HG02970 (cell line): ENCODE measurements around the gene SCGB1D4.
A peak's percentile ranks its signal among the peaks of the same experiment; 100 is the strongest.
"Not testable (repeated sequence)": the region's sequence is repeated elsewhere in the genome, so short reads cannot be mapped to it uniquely, and the experiment has no call there.

Source experiments
- ATAC-seq: cut with Tn5 transposase; IDR thresholded peaks from one replicate; pipeline ENCODE4 v1.9.1; 2021; ENCODE audit warnings: mild to moderate bottlenecking, moderate library complexity, moderate number of reproducible peaks; ENCODE audit not compliant: unreplicated experiment, low FRiP score

Gene SCGB1D4, protein sequence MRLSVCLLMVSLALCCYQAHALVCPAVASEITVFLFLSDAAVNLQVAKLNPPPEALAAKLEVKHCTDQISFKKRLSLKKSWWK

DNA sequence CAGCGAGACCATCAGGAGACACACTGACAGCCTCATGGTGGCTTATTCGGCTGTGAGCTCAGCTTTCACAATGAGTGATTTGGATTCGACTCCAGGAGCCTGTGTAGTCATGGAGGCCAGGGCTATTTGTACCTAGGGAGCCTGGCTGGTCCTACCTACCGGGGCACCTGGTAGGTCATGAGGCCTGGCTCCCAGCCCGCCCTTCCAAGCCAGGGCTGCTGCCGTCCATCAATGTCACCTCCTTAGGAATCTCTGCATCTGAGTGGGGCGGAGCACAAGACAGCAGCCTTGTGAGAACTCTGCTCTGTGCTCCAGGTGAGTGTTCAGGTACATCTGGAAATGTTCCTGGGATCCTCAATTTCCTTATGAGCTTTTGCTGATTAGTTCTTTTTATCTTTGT lies at the start of gene SCGB1D4:
Gene SCGB1D4, minus strand, starts transcription at position 101 of the 400 bp plus-strand sequence. Its CDS starts 65 bp downstream, at position 36.
- ATAC-seq, result no peak

DNA sequence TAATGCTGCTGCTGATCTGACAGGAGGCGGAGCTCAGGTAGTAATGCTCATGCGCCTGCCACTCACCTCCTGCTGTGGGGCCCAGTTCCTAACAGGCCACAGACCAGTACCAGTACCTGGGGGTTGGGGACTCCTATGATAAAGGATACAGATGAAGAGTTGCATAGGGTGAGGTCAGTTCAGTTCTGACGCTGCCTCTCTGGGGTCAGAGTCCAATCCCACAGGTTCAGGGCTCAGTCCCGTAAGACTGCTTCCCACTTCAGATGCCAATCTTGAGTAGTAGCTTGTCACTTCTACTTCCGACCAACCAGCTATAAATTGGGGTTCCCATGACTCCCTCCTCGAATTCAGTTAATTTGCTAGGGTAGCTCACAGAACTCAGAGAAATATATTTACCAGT lies 47.0 kb upstream of the SCGB1D4 start:
- no peak for ATAC-seq

DNA sequence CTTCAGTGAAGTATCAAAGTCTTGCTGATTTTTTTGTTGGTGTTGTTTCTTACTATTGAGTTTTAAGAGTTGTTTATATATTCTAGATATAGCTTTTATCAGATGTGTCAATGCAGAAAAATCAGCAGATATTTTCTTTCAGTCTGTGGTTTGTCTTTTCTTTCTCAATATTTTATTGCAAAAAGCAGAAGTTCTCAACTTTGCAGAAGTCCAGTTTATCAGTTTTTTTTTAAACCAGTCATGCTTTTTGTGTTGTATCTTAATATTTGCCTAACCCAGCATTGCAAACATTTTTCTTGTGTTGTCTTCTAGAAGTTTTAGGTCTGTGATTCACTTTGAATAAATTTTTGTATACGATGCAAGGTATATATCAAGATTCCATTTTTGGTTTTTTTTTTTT lies 45.3 kb upstream of the SCGB1D4 start:
- ATAC-seq, result no peak

- ATAC-seq, result not testable (repeated sequence)
These were observed 44.8 kb upstream of the SCGB1D4 start for GRCh38 chr11:62343646-62344190.

DNA sequence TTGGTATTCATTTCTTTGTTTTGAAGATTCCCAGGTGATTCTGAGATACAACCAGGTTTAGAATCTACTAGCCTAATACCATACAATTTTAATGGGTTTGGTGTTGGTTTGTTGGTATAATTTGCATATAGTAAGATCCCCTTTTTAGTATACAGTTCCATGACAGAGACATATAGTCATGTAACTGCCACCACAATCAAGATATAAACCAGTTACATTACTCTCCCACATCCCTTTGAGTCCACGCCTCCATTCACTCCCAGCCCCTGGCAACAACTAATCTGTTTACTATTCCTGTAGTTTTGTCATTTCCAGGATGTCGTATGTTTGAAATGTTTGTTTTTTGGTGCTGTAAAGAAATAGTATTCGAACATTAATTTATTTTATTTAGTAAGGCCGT lies 42.7 kb upstream of the SCGB1D4 start:
- ATAC-seq, result no peak

DNA sequence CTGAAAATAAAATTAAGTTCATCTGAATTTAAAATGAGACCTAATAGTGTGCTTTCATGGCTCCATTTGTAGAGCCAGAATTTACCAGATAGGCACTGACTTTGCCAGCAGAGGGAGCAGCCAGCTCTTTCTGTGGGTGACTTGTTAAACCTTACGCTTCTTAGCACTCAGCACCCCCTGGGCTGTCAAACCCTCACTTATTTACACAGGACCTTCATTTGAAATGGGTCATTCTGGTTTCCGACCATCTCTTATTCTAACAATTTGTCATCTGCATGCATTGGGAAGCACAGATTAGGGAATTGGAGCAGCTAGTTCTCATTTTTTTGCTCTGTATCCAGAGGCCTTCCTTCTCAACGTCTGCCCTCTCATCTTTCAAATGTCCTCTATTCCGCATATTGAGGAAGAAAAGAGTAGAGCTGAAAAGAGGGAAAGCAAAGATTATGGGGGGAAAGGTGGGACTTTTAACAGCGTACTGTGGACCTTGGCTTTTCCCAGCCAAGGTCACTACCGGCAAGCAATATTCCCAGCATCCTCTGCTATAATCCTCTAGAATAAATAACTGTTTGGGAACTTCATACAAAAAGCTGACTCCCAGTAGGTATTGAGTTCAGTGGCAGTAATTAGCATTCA lies 41.5 kb upstream of the SCGB1D4 start:
- ATAC-seq, result no peak

DNA sequence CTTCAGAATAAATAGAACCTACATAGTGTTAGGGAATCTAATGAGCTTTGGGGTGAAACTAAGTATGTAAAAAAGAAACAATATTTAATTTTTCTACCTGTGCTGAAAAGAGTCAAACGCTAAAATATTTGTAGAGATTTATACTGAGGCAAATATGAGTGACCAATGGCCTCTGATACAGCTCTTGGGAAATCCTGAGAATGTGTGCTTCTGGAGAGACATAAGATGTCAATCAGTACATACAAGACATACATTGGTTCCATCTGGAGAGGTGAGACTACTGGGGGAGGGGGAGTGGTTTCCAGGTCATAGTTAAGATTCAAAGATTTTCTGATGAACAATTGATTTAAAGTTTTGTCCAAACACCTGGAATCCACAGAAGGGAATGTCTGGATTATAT lies 39.3 kb upstream of the SCGB1D4 start:
- ATAC-seq, result no peak

DNA sequence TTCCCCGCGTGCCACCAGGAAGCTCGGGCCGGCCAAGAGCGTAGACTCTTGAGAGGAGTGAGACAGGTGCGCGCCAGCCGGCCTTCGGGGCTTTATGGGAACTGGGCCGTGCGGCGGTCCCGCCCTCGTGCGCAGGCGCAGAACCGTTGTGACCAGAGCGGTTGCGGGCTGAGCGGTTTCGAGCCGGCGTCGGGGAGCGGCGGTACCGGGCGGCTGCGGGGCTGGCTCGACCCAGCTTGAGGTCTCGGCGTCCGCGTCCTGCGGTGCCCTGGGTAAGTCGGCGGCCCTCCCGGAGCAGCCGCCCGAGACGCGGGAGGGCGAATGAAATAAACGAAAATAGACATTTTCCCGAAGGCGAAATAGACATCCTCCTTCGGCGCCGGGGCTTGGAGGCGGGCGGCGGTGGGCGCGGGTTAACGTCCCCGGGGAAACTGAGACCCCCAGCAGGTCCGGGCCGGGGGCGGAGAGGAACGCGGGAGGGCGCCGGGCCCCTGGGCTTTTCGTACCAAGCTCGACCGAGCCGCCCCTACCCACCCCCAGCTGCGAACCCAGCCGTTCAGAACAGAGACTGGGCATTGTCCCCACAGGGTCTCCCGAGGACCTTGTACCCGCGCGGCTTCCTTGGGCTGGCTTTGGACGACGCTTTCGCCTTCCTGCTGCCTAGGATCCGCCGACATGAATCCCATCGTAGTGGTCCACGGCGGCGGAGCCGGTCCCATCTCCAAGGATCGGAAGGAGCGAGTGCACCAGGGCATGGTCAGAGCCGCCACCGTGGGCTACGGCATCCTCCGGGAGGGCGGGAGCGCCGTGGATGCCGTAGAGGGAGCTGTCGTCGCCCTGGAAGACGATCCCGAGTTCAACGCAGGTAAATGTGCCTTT lies 38.7 kb upstream of the SCGB1D4 start, which contains the start of gene ASRGL1:
Gene ASRGL1, plus strand, starts transcription at position 146 of the 879 bp plus-strand sequence. Its CDS starts 530 bp downstream, at position 676.
- peak; percentile 71 for ATAC-seq

GRCh38 chr11:62336949-62337302 lies 38.1 kb upstream of the SCGB1D4 start:
- ATAC-seq, result not testable (repeated sequence)

- ATAC-seq, result no peak
These were observed 34.9 kb upstream of the SCGB1D4 start for GRCh38 chr11:62333768-62334167.

GRCh38 chr11:62331264-62331663 lies 32.4 kb upstream of the SCGB1D4 start:
- not testable (repeated sequence) for ATAC-seq

- ATAC-seq, result not testable (repeated sequence)
These were observed 28.7 kb upstream of the SCGB1D4 start for GRCh38 chr11:62327541-62327940.

DNA sequence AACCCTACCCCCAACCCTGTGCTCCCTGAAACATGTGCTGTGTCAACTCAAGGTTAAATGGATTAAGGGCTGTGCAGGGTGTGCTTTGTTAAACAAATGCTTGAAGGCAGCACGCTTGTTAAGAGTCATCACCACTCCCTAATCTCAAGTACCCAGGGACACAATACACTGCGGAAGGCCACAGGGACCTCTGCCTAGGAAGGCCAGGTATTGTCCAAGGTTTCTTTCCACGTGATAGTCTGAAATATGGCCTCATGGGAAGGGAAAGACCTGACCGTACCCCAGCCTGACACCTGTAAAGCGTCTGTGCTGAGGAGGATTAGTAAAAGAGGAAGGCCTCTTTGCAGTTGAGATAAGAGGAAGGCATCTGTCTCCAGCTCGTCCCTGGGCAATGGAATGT lies 27.8 kb upstream of the SCGB1D4 start:
- not testable (repeated sequence) for ATAC-seq

- not testable (repeated sequence) for ATAC-seq
These were observed 26.9 kb upstream of the SCGB1D4 start for GRCh38 chr11:62325781-62326180.

DNA sequence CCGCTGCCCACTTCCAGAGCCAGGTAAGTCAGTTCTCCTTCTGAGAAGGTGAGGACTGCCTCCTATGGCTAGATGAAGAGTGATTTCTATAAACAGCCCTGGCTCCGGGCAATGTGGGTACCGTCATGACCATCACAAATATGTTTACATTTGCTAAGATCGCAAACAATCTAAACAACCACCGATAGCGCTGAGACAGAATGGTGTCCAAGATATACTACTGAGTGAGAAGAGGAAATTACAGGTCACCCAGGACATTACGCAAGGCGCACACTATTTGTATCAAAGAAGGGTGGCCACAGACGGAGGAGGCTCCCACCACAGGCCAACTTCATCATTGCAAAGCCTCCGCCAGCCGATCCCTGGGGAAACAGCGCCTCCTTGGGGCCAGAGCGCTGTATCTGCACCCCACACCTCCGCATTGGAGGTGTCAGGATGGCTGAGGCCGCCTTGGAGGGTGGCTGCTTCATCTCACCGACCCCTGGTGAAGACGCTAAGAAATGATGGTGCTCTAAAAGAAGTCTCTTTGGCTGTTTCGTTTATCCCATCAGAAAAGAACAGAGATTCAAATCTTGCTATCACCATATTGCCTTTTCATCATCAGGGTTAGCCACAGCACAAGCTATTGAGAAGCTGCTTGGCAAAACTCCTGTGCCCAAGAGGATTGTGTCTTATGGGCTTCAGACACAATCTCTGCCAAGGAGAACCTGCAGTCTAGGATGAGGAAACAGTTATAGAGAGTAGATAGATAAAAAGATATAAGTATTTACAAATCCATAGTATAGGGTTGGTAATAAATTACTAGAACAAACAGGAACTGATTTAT lies 26.1 kb upstream of the SCGB1D4 start:
- no peak for ATAC-seq

- ATAC-seq, result no peak
These were observed 23.6 kb upstream of the SCGB1D4 start for GRCh38 chr11:62322524-62322923.

- ATAC-seq, result no peak
These were observed 16.6 kb upstream of the SCGB1D4 start for GRCh38 chr11:62315431-62315830.

DNA sequence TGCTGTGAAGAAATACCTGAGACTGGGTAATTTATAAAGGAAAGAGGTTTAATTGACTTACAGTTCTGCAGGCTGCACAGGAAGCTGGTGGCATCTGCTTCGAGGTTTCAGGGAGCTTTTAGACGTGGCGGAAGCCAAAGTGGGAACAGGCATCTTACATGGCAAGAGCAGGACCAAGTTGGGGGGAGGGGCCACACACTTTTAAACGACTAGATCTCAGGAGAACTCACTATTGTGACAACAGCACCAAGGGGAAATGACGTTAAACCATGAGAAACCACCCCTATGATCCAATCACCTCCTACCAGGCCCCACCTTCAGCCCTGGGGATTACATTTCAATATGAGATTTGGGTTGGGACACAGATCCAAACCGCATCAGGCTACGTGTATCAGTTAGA lies 11.1 kb upstream of the SCGB1D4 start:
- no peak for ATAC-seq

GRCh38 chr11:62307950-62308349 lies 9.1 kb upstream of the SCGB1D4 start:
- ATAC-seq, result no peak

DNA sequence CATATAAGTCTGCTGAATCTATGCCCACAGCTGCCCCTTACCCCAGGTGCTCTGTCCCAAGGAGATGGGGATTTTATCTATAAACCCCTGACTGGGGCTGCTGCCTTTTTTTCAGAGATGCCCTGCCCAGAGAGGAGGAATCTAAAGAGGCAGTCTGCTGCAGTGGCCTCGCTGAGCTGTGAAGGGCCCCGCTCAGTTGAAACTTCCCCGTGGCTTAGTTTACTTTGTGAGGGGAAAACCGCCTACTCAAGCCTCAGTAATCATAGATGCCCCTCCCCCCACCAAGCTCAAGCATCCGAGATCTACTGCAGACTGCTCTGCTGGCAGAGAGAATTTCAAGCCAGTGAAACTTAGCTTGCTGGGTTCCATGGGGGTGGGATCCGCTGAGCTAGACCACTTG lies 7.4 kb upstream of the SCGB1D4 start:
- ATAC-seq, result no peak
